ENCODE results near the gene PEX11G. TPM values are rescaled to one million over a fixed set of nuclear protein-coding genes. Genes with fewer than 3 reads are reported as not detected.

The PEX11G gene
- polyA plus RNA-seq, 1 experiment: 3.8 TPM

DNA sequence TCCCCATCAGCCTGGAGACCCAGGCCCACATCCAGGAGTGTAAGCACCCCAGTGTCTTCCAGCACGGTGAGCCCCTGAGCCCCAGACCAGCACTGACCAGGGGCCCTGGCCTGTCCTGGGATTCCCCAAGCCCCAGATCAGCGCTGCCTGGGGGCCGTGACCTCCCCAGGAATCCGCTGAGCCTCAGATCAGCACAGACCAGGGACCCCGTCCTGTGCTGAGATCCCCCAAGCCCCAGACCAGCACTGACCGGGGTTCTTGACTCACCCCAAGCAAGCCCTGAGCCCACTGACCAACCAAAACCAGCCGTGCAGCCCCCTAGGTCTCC, 39.3 kb upstream of the PEX11G start:
- ChIA-PET CTCF (no interaction called here), POLR2A (no interaction called here)
- DNase-seq (ENCODE audit: low read depth): no peak

DNA sequence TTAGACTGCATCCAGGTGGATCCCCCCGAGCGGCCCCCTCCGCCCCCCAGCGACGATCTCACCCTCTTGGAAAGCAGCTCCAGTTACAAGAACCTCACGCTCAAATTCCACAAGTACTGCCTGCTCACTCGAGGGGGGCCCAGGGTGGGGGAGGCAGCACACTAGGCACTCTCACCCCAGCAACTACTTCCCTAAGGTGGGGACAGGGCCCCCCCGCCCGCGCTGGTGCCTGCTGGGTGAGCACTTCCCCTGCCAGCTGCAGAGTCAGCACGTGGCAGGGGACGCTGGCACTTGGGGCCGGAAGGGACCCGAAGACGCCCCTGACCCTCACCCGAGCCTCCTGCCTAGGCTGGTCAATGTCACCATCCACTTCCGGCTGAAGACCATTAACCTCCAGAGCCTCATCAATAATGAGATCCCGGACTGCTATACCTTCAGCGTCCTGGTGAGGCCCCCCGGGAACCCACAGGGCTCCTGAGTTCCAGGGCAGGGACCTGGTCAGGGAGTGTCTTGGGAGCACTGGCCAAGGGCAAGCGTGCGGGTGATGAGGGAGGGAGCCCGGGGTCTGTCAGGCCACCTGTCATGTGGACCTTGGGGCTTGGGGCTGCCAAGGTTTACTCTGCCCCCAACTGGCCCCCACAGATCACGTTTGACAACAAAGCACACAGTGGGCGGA, 38.8 kb upstream of the PEX11G start:
- DNase-seq (ENCODE audit: low read depth): no peak
- Histone ChIP-seq H3K27me3 (ENCODE audit: control insufficient read depth, insufficient read depth, low read length) (no peaks in the 10 kb centered on the region), H3K4me3 (ENCODE audit: low read depth, low read length) (no peak overlapping the region), H3K36me3 (ENCODE audit: control insufficient read depth, insufficient read depth, low read length) (peaks cover 9% of the 10 kb centered on the region)
- ChIA-PET POLR2A (no interaction called here), CTCF (no interaction called here)
- TF ChIP-seq, protein P1, sequence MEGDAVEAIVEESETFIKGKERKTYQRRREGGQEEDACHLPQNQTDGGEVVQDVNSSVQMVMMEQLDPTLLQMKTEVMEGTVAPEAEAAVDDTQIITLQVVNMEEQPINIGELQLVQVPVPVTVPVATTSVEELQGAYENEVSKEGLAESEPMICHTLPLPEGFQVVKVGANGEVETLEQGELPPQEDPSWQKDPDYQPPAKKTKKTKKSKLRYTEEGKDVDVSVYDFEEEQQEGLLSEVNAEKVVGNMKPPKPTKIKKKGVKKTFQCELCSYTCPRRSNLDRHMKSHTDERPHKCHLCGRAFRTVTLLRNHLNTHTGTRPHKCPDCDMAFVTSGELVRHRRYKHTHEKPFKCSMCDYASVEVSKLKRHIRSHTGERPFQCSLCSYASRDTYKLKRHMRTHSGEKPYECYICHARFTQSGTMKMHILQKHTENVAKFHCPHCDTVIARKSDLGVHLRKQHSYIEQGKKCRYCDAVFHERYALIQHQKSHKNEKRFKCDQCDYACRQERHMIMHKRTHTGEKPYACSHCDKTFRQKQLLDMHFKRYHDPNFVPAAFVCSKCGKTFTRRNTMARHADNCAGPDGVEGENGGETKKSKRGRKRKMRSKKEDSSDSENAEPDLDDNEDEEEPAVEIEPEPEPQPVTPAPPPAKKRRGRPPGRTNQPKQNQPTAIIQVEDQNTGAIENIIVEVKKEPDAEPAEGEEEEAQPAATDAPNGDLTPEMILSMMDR (IDR thresholded peaks at IDR 0.05; ENCODE audit: insufficient read depth, low read depth, low read length): no peak

More for the DNA sequence above, 39.3 kb upstream of the PEX11G start:
- Histone ChIP-seq H3K36me3 (ENCODE audit: control insufficient read depth, insufficient read depth, low read length) (peaks cover 9% of the 10 kb centered on the region), H3K4me3 (ENCODE audit: low read depth, low read length) (no peak overlapping the region), H3K27me3 (ENCODE audit: control insufficient read depth, insufficient read depth, low read length) (no peaks in the 10 kb centered on the region)
- TF ChIP-seq, protein P1 (IDR thresholded peaks at IDR 0.05; ENCODE audit: insufficient read depth, low read depth, low read length): no peak

DNA sequence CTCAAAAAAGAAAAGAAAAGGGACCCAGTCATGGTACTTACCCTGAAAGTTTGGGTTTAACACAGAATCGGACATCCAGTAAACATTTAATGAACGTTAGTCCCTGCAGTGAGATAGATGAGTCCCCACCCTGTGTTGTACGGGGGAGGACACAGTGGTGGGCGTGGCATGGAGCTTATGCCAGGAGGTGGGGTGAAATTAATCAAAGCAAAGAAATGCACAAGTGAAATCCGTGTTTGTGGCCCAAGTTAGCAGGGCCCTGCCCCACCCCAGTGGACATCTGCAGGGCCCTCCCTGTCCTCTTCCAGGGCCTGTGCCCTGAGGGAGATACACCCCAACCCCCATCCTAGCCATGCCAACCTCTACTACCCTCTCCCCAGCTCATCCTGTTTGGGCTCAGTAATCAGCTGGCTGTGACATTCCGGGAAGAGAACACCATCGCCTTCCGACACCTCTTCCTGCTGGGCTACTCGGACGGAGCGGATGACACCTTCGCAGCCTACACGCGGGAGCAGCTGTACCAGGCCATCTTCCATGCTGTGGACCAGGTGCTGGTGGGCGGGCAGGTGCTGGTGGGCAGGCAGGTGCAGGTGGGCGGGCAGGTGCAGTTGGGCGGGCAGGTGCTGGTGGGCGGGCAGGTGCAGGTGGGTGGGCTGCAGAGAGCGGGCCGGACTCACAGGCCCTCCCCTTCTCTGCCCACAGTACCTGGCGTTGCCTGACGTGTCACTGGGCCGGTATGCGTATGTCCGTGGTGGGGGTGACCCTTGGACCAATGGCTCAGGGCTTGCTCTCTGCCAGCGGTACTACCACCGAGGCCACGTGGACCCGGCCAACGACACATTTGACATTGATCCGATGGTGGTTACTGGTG, 37.5 kb upstream of the PEX11G start:
- CTCF ChIA-PET: no interaction called here
- POLR2A ChIA-PET: no interaction called here

DNA sequence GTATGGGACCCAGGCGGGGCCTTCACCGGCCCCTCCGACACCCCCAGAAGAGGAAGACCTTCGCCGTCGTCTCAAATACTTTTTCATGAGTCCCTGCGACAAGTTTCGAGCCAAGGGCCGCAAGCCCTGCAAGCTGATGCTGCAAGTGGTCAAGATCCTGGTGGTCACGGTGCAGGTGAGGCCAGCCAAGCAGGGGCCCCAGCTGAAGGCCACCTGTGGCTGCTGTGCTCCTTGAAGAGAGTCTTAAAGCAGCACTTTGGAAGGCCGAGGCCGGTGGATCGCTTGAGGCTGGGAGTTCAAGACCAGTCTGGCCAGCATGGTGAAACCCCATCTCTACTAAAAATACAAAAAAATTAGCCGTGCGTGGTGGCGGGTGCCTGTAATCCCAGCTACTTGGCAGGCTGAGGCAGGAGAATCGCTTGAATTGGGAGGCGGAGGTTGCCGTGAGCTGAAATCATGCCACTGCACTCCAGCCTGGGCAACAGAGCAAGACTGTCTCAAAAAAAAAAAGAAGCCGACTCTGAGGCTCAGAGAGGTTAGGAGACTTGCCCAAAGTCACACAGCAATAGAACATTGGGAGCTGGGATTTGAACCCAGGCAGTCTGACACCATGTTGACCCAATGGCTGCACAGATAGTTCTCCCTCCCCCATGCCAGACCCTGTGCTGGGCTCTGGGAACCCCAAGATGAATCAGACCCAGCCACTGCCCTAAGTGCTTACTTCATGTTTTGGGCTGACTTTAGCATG, 36.3 kb upstream of the PEX11G start:
- TF ChIP-seq, protein P1 (IDR thresholded peaks at IDR 0.05; ENCODE audit: insufficient read depth, low read depth, low read length): no peak
- POLR2A ChIA-PET: no interaction called here
- no peaks in the 10 kb centered on the region for H3K27me3 ChIP-seq (ENCODE audit: control insufficient read depth, insufficient read depth, low read length)
- no peak for DNase-seq (ENCODE audit: low read depth)
- no peak overlapping the region for H3K4me3 ChIP-seq (ENCODE audit: low read depth, low read length)
- peaks cover 13% of the 10 kb centered on the region for H3K36me3 ChIP-seq (ENCODE audit: control insufficient read depth, insufficient read depth, low read length)
- CTCF ChIA-PET: no interaction called here

More for the DNA sequence above, 37.5 kb upstream of the PEX11G start:
- Histone ChIP-seq H3K4me3 (ENCODE audit: low read depth, low read length) (no peak overlapping the region), H3K27me3 (ENCODE audit: control insufficient read depth, insufficient read depth, low read length) (no peaks in the 10 kb centered on the region), H3K36me3 (ENCODE audit: control insufficient read depth, insufficient read depth, low read length) (peaks cover 9% of the 10 kb centered on the region)
- TF ChIP-seq, protein P1 (IDR thresholded peaks at IDR 0.05; ENCODE audit: insufficient read depth, low read depth, low read length): no peak
- DNase-seq (ENCODE audit: low read depth): no peak

DNA sequence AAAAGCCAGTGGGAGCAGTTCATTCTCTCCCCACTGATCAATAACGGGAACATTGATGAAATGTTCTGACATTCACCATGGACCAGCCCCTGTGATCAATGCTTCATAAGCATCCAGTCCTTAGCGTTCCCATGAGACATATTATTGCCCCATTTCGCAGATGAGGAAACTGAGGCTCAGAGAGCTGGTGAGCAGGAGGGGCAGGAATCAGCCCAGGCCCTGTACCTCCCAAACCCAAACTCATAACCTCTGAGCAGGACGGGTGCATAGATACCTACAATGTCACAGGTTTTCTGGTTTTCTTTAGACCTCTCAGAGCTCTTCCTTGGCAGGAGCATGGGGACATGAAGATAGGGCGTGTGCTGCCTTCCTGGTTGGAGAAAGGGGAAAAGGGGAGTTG, 35.7 kb upstream of the PEX11G start:
- TF ChIP-seq, protein P1 (IDR thresholded peaks at IDR 0.05; ENCODE audit: insufficient read depth, low read depth, low read length): no peak
- H3K27me3 ChIP-seq (ENCODE audit: control insufficient read depth, insufficient read depth, low read length): no peaks in the 10 kb centered on the region
- POLR2A ChIA-PET: no interaction called here

More for the DNA sequence above, 35.7 kb upstream of the PEX11G start:
- no peak for DNase-seq (ENCODE audit: low read depth)
- Histone ChIP-seq H3K36me3 (ENCODE audit: control insufficient read depth, insufficient read depth, low read length) (peaks cover 13% of the 10 kb centered on the region), H3K4me3 (ENCODE audit: low read depth, low read length) (no peak overlapping the region)
- CTCF ChIA-PET: no interaction called here
